ENCODE data around the gene ITPRIPL2.

ITPRIPL2 gene

GRCh38 chr16:19116711-19117449 lies 3.1 kb downstream of the ITPRIPL2 start:
- POLR2A ChIA-PET, result interaction anchor here (0.6 to 1.9 kb wide), 2 partner anchors 11 to 14 kb away, joined by 3 read pairs; no protein-coding TSS in a partner anchor
- CTCF ChIA-PET, result interaction anchor here (0.8 to 3.3 kb wide), 10 partner anchors 9 to 439 kb away, joined by 3 to 14 read pairs (median 4); partner anchors contain the start of gene VPS35L
- TF ChIP-seq CTCF (IDR thresholded peaks at IDR 0.05; ENCODE audit: control extremely low read depth, extremely low read depth, low read depth, missing control alignments), result no peak
- no peak for DNase-seq (ENCODE audit: extremely low spot score)

GRCh38 chr16:19118938-19119431 lies 5.2 kb downstream of the ITPRIPL2 start:
- POLR2A ChIA-PET, result interaction anchor here (0.6 to 1.1 kb wide), 2 partner anchors 9 to 12 kb away, joined by 3 to 6 read pairs; no protein-coding TSS in a partner anchor
- CTCF ChIA-PET, result interaction anchor here (0.9 to 3.3 kb wide), 4 partner anchors 12 to 253 kb away, joined by 3 to 14 read pairs (median 4); no protein-coding TSS in a partner anchor
- TF ChIP-seq CTCF (IDR thresholded peaks at IDR 0.05; ENCODE audit: control extremely low read depth, extremely low read depth, low read depth, missing control alignments), result no peak
- no peak for DNase-seq (ENCODE audit: extremely low spot score)

- no peak for TF ChIP-seq CTCF (IDR thresholded peaks at IDR 0.05; ENCODE audit: control extremely low read depth, extremely low read depth, low read depth, missing control alignments)
- CTCF ChIA-PET, result interaction anchor here (0.9 to 1.2 kb wide), 3 partner anchors 11 to 253 kb away, joined by 3 to 4 read pairs (median 4); no protein-coding TSS in a partner anchor
- DNase-seq (ENCODE audit: extremely low spot score), result no peak
- POLR2A ChIA-PET, result interaction anchor here (0.6 to 1.1 kb wide), 2 partner anchors 10 to 12 kb away, joined by 3 to 6 read pairs; no protein-coding TSS in a partner anchor
These were observed 5.8 kb downstream of the ITPRIPL2 start for GRCh38 chr16:19119564-19119963.

GRCh38 chr16:19123535-19124178 lies 9.9 kb downstream of the ITPRIPL2 start:
- no peak for TF ChIP-seq CTCF (IDR thresholded peaks at IDR 0.05; ENCODE audit: control extremely low read depth, extremely low read depth, low read depth, missing control alignments)
- no peak for DNase-seq (ENCODE audit: extremely low spot score)
- CTCF ChIA-PET, result interaction anchor here (0.8 to 4.7 kb wide), 3 partner anchors 10 to 37 kb away, joined by 3 to 16 read pairs (median 4); partner anchors contain the start of gene ITPRIPL2
- POLR2A ChIA-PET, result no interaction called here

GRCh38 chr16:19126300-19126699 lies 12.5 kb downstream of the ITPRIPL2 start:
- POLR2A ChIA-PET, result interaction anchor here (0.7 kb wide), 1 partner anchor 9 kb away, joined by 3 read pairs; no protein-coding TSS in a partner anchor
- no peak for TF ChIP-seq CTCF (IDR thresholded peaks at IDR 0.05; ENCODE audit: control extremely low read depth, extremely low read depth, low read depth, missing control alignments)
- CTCF ChIA-PET, result interaction anchor here (1.5 to 4.7 kb wide), 2 partner anchors 9 to 40 kb away, joined by 6 to 16 read pairs; no protein-coding TSS in a partner anchor

GRCh38 chr16:19127205-19127604 lies 13.4 kb downstream of the ITPRIPL2 start:
- TF ChIP-seq CTCF (IDR thresholded peaks at IDR 0.05; ENCODE audit: control extremely low read depth, extremely low read depth, low read depth, missing control alignments), result no peak
- ChIA-PET CTCF (interaction anchor here (0.9 to 1.2 kb wide), 3 partner anchors 10 to 41 kb away, joined by 3 to 7 read pairs (median 4); no protein-coding TSS in a partner anchor), POLR2A (interaction anchor here (1.6 kb wide), 1 partner anchor 10 kb away, joined by 3 read pairs; no protein-coding TSS in a partner anchor)
- DNase-seq (ENCODE audit: extremely low spot score), result no peak

More at GRCh38 chr16:19126300-19126699, 12.5 kb downstream of the ITPRIPL2 start:
- DNase-seq (ENCODE audit: extremely low spot score), result no peak
